Stomach smooth muscle (tissue), 2 donors: ENCODE data around the gene PFKFB3.

ENCODE experiments used
- H3K27ac ChIP-seq: one replicate; pipeline ENCODE4 v1.7.0; 2013; ENCODE audit warnings: mild to moderate bottlenecking, low read length, inconsistent platforms
- H3K27me3 ChIP-seq, 2 donors: one replicate each; pipeline ENCODE4 v1.7.0; 2013; ENCODE audit warnings: low read length in 2 of 2; ENCODE audit not compliant: insufficient read depth in 2 of 2, control insufficient read depth in 1 of 2
- H3K36me3 ChIP-seq, 2 donors: one replicate each; pipeline ENCODE4 v1.7.0; 2013; ENCODE audit warnings: low read length in 2 of 2; ENCODE audit not compliant: control insufficient read depth in 2 of 2, insufficient read depth in 2 of 2
- H3K4me1 ChIP-seq: one replicate; pipeline ENCODE4 v1.7.0; 2013; ENCODE audit warnings: low read length; ENCODE audit not compliant: control insufficient read depth, insufficient read depth
- H3K4me3 ChIP-seq, 2 donors: one replicate each; pipeline ENCODE4 v1.7.0; 2013; ENCODE audit warnings: low read length in 2 of 2
- H3K9ac ChIP-seq, 2 donors: one replicate each; pipeline ENCODE4 v1.7.0; 2013; ENCODE audit warnings: low read length in 2 of 2, mild to moderate bottlenecking in 1 of 2
- H3K9me3 ChIP-seq, 2 donors: one replicate each; pipeline ENCODE4 v1.7.0; 2013; ENCODE audit warnings: low read length in 2 of 2; ENCODE audit not compliant: control insufficient read depth in 2 of 2
- donor health status: healthy.
- donor health status: Pancreatic carcinoma.

The PFKFB3 gene

DNA sequence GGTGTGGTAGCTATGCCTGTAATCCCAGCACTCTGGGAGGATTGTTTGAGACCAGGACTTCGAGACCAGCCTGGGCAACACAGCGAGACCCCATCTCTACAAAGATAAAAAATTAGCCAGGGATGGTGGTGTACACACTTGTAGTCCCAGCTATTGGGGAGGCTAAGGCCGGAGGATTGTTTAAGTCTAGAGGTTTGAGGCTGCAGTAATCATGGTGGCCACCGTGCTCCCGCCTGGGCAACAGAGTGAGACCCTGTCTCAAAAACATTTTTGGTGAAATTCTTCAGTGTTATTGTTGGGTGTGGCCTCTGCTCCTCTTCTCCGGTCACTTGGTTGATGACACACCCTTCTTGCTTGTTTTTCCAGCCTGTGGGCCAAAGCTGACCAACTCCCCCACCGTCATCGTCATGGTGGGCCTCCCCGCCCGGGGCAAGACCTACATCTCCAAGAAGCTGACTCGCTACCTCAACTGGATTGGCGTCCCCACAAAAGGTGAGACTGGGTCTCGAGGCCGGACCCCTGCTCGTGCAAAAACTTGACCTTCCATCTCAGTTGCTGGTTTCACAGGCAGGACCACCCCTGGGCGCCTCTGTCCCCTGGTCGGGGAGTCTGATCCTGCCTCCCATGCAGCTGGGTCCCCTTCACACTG, 10.6 kb downstream of the PFKFB3 start:
- Histone ChIP-seq H3K27ac (peak overlapping the region; percentile 82), H3K4me1 (peaks cover 17% of the 10 kb centered on the region), H3K4me3 (no peak overlapping the region), H3K9me3 (no peaks in the 10 kb centered on the region), H3K27me3 (no peaks in the 10 kb centered on the region), H3K9ac (peak overlapping the region in 1 of 2 donors; percentile 21), H3K36me3 (peaks cover 26 to 39% of the 10 kb centered on the region in 2 donors)

DNA sequence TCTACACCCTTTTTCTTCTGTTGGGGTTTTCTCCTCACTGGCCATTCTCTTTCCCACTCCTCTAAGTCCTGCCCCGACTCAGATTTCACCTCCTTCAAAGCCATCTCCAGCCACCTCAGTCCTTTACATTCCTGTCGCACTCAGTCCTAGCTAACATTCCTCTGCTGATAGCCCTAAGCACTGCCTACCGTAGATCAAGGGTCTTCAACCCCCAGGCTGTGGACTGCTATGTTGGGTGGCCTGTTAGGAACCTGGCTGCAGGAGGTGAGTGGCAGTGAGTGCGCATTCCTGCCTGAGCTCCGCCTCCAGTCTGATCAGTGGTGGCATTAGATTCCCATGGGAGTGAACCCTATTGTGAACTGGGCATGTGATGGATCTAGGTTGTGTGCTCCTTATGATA, 11.2 kb downstream of the PFKFB3 start:
- no peak overlapping the region for H3K9ac ChIP-seq
- H3K27me3 ChIP-seq: no peaks in the 10 kb centered on the region
- peaks cover 30 to 41% of the 10 kb centered on the region in 2 donors for H3K36me3 ChIP-seq
- H3K4me3 ChIP-seq: no peak overlapping the region
- H3K9me3 ChIP-seq: no peaks in the 10 kb centered on the region
- peaks cover 17% of the 10 kb centered on the region for H3K4me1 ChIP-seq
- H3K27ac ChIP-seq: no peak overlapping the region

DNA sequence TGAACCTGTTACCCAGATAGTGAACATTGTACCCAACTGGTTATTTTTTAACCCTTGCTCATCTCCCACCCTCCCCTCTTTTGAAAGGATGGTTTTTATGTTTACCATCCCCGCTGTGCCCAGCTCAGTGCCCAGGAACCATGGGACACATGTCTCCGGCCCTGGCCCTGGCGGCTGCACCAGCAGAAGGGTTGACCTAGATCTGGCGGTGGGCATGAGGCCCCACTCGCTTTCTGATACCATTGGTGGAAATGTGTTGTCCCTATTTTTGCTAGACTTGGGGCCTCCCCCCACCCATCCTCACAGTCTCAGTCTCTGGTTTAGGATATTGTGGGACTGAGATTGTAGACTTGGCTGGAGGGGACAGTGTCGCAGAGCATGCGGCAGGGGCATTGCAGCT, 11.9 kb downstream of the PFKFB3 start:
- Histone ChIP-seq H3K27ac (no peak overlapping the region), H3K27me3 (no peaks in the 10 kb centered on the region), H3K4me3 (no peak overlapping the region), H3K36me3 (peaks cover 37 to 47% of the 10 kb centered on the region in 2 donors), H3K9me3 (no peaks in the 10 kb centered on the region), H3K9ac (no peak overlapping the region), H3K4me1 (peaks cover 17% of the 10 kb centered on the region)

DNA sequence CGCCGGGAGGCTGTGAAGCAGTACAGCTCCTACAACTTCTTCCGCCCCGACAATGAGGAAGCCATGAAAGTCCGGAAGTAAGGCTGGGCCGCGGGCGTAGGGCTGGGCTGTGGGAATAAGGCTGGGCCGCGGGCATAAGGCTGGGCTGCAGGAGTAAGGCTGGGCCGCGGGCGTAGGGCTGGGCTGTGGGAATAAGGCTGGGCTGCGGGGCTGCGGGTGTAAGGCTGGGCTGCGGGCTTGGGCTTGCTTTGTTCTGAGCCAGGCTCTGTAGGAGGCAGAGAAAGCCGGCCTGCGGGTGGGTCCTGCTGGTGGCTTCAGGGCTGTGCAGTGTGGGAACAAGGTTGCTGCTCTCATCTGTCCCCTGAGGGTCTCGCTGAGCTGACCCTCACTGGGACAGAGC, 12.5 kb downstream of the PFKFB3 start:
- Histone ChIP-seq H3K27ac (no peak overlapping the region), H3K27me3 (no peaks in the 10 kb centered on the region), H3K4me1 (peaks cover 17% of the 10 kb centered on the region), H3K4me3 (no peak overlapping the region), H3K36me3 (peaks cover 39 to 51% of the 10 kb centered on the region in 2 donors), H3K9ac (no peak overlapping the region), H3K9me3 (no peaks in the 10 kb centered on the region)

DNA sequence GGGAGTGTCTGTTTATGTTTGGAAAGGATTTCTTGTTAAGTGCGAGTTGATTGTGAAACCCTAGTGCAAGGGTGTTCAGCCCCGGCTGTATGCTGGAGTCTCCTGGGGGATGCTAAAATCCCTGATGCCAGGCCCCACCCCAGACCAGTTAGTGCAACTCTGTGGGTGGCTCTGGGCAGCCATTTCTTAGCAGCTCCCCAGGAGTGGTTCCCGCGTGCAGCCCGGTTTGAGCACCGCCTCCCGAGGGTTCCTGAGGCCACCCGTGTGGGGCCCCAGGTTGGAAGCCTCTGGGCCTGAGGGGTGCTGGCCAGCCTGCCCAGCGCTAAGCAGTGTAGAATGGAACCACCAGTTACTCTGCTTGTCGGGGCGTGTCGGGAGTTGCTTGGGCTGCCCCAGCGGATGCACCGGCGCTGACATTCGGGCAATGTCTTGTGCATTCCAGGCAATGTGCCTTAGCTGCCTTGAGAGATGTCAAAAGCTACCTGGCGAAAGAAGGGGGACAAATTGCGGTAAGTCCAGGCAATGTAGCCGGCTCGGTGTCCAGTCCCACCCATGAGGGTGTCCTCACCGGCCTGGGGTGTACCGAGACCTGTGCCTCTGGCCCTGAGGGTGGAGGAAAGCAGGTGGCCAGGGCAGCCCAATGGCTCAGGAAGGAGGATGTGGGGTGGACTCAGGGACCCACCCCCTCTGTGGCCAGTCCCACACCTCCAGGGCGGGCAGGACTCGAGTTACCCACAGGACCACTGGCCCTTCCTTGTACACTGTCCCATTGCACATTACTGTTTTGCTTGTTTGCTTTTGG, 13.2 kb downstream of the PFKFB3 start:
- no peaks in the 10 kb centered on the region for H3K27me3 ChIP-seq
- no peak overlapping the region for H3K27ac ChIP-seq
- H3K36me3 ChIP-seq: peaks cover 44 to 57% of the 10 kb centered on the region in 2 donors
- no peak overlapping the region for H3K4me3 ChIP-seq
- no peak overlapping the region for H3K9ac ChIP-seq
- H3K9me3 ChIP-seq: no peaks in the 10 kb centered on the region
- peaks cover 17% of the 10 kb centered on the region for H3K4me1 ChIP-seq

DNA sequence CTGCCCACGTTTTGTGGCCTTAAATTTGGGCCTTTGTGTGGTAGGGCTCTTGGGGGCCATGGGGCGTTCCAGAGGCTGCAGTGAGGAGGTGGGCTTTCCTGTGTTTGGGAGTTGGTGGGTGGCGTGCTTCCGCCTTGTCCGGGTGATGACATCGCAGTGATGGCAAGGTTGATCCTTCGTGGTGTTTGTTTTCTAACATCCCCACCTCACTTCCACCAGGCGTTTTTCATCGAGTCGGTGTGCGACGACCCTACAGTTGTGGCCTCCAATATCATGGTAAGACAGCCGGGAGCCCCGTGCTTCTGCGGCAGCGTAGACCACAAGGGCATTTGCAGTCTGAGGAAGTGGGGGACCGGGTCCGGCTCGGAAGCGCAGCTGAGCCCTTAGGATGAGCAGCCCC, 14.2 kb downstream of the PFKFB3 start:
- Histone ChIP-seq H3K4me3 (no peak overlapping the region), H3K27ac (no peak overlapping the region), H3K9me3 (no peaks in the 10 kb centered on the region), H3K9ac (no peak overlapping the region), H3K4me1 (peaks cover 8% of the 10 kb centered on the region), H3K36me3 (peaks cover 55 to 68% of the 10 kb centered on the region in 2 donors), H3K27me3 (no peaks in the 10 kb centered on the region)

DNA sequence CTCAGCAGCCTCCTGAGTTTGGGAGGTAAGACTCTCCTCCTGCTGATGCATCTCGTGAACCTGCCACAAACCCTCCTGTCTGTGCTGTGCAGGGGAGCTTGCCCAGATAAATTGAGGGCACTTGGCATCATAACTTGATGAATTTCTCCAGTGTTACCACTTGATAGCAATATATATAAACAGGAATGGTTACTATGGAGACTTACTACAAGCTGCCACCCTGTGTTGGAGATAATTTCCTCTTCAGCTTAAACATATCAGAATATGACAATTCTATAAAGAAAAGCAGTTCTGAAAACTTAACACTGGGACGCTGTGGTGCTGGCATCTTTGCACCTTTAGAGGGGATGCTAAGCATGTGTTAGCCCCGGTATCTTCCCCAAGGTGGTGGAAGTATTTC, 14.9 kb downstream of the PFKFB3 start:
- H3K9ac ChIP-seq: no peak overlapping the region
- no peaks in the 10 kb centered on the region for H3K9me3 ChIP-seq
- no peak overlapping the region for H3K27ac ChIP-seq
- H3K36me3 ChIP-seq: peaks cover 62 to 73% of the 10 kb centered on the region in 2 donors
- peaks cover 3% of the 10 kb centered on the region for H3K4me1 ChIP-seq
- no peaks in the 10 kb centered on the region for H3K27me3 ChIP-seq
- H3K4me3 ChIP-seq: no peak overlapping the region

DNA sequence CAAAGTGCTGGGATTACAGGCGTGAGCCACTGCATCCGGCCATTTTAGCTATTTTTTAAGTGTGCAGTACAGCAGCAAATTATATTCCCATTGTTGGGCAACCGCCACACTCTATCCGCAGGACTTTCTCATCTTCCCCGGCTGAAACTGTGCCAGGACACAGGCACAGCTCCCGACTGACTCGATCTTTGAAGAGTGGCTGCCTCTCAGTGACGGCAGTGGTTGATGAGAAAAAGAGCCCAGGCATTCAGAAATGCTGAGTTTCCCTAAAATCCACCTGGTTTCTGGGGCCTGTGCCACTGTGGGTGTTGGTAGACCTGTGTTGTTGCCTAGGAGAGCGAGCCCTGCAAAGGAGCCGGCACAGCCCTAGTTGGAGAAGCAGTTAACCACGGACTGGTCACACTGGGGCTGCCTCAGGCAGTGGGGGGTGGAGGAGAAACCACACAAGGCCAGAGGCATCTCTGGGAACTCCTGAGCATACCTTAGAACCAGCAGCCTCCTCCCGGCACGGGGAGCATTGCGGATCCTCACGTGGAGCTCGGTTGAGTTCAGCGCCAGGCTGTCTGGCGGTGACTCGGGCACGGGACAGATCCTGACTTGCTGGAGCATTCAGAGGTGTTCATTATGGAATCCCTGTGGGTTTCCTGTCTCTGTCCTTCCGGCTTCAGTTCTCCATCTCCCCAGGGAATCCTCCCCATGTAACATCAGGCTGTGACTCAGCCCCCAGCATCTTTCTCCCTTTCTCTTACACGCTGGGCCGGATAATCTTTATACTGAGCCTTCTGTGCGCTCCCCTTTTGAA, 16.2 kb downstream of the PFKFB3 start:
- Histone ChIP-seq H3K4me1 (no peaks in the 10 kb centered on the region), H3K27ac (no peak overlapping the region), H3K27me3 (no peaks in the 10 kb centered on the region), H3K36me3 (peaks cover 62 to 77% of the 10 kb centered on the region in 2 donors), H3K9ac (no peak overlapping the region), H3K4me3 (no peak overlapping the region), H3K9me3 (no peaks in the 10 kb centered on the region)

DNA sequence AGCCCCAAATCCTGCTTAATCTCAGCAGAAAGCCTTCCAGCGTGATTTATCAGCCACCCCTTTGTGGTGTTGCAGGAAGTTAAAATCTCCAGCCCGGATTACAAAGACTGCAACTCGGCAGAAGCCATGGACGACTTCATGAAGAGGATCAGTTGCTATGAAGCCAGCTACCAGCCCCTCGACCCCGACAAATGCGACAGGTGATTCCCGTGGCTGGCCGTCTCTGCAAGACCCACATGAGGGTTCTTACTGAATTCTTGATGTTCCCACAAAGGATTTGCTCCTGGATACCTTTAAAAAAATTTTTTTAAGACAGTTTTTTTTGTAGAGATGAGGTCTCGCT, 16.7 kb downstream of the PFKFB3 start:
- Histone ChIP-seq H3K9me3 (no peaks in the 10 kb centered on the region), H3K36me3 (peaks cover 63 to 77% of the 10 kb centered on the region in 2 donors), H3K9ac (no peak overlapping the region)

DNA sequence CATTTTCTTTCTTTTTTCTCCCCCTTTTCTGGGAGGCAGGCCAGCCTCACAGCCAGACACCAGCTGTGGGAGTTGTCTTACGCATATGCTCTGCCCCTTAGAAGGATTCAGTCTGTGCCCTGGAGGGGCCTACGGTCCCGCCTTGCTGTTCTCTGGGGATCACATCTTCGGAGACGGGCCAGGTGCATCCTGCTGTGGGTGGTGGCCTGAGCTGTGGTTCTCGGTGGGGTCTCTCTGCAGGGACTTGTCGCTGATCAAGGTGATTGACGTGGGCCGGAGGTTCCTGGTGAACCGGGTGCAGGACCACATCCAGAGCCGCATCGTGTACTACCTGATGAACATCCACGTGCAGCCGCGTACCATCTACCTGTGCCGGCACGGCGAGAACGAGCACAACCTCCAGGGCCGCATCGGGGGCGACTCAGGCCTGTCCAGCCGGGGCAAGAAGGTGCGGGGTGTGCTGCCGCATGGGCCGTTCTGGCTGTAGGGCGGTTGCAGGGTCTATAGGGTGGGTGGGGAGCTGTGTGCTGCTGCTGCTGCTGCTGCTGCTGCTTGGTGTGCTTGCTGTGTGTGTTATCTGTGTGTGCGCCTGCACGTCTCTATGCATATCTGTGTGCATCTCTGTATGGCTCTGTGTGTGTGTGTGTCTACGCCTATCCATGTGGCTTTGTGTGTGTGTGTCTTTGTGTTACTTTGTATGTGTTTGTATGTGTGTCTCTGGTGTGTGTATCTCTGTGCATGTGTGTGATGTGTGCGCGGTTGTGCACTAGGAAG, 17.9 kb downstream of the PFKFB3 start:
- no peak overlapping the region for H3K4me3 ChIP-seq

More for the DNA sequence above, 16.7 kb downstream of the PFKFB3 start:
- no peaks in the 10 kb centered on the region for H3K27me3 ChIP-seq
- H3K4me1 ChIP-seq: no peaks in the 10 kb centered on the region
- no peak overlapping the region for H3K27ac ChIP-seq
- H3K4me3 ChIP-seq: no peak overlapping the region

More for the DNA sequence above, 17.9 kb downstream of the PFKFB3 start:
- no peaks in the 10 kb centered on the region for H3K27me3 ChIP-seq
- H3K9ac ChIP-seq: no peak overlapping the region
- H3K9me3 ChIP-seq: no peaks in the 10 kb centered on the region
- H3K27ac ChIP-seq: no peak overlapping the region
- no peaks in the 10 kb centered on the region for H3K4me1 ChIP-seq
- peaks cover 69 to 76% of the 10 kb centered on the region in 2 donors for H3K36me3 ChIP-seq
